Measurements from ENCODE around the gene BABAM2.

Gene BABAM2

GRCh38 chr2:28169492-28169891 lies 279.0 kb downstream of the BABAM2 start:
- DNase-seq: no peak

- no peak for DNase-seq
Observed at GRCh38 chr2:28172114-28172898, 281.8 kb downstream of the BABAM2 start.

GRCh38 chr2:28173377-28173776 lies 282.8 kb downstream of the BABAM2 start:
- DNase-seq: no peak

- no peak for DNase-seq
Observed at GRCh38 chr2:28174211-28174610, 283.7 kb downstream of the BABAM2 start.

GRCh38 chr2:28175028-28175427 lies 284.5 kb downstream of the BABAM2 start:
- no peak for DNase-seq

GRCh38 chr2:28178946-28179345 lies 288.4 kb downstream of the BABAM2 start:
- DNase-seq: no peak

GRCh38 chr2:28181801-28182200 lies 291.3 kb downstream of the BABAM2 start:
- no peak for DNase-seq

GRCh38 chr2:28182348-28182747 lies 291.8 kb downstream of the BABAM2 start:
- no peak for DNase-seq

- DNase-seq: no peak
Observed at GRCh38 chr2:28185153-28185552, 294.6 kb downstream of the BABAM2 start.

- DNase-seq: no peak
Observed at GRCh38 chr2:28185891-28186290, 295.4 kb downstream of the BABAM2 start.

GRCh38 chr2:28187186-28187585 lies 296.7 kb downstream of the BABAM2 start:
- no peak for DNase-seq

GRCh38 chr2:28188436-28188835 lies 297.9 kb downstream of the BABAM2 start:
- no peak for DNase-seq

GRCh38 chr2:28193630-28194403 lies 303.3 kb downstream of the BABAM2 start:
- DNase-seq: no peak

- no peak for DNase-seq
Observed at GRCh38 chr2:28199995-28200679, 309.6 kb downstream of the BABAM2 start.

- no peak for DNase-seq
Observed at GRCh38 chr2:28201671-28202180, 311.2 kb downstream of the BABAM2 start.

GRCh38 chr2:28202719-28203118 lies 312.2 kb downstream of the BABAM2 start:
- no peak for DNase-seq

GRCh38 chr2:28206762-28207161 lies 316.2 kb downstream of the BABAM2 start:
- DNase-seq: no peak

- DNase-seq: no peak
Observed at GRCh38 chr2:28209261-28209691, 318.7 kb downstream of the BABAM2 start.

GRCh38 chr2:28209864-28210263 lies 319.3 kb downstream of the BABAM2 start:
- DNase-seq: no peak

- DNase-seq: no peak
Observed at GRCh38 chr2:28210535-28210934, 320.0 kb downstream of the BABAM2 start.

GRCh38 chr2:28216331-28216730 lies 325.8 kb downstream of the BABAM2 start:
- no peak for DNase-seq

GRCh38 chr2:28217042-28217740 lies 326.7 kb downstream of the BABAM2 start:
- no peak for DNase-seq

- DNase-seq: no peak
Observed at GRCh38 chr2:28219138-28219537, 328.6 kb downstream of the BABAM2 start.

Measured in activated CD4-positive, alpha-beta T cell treated with anti-CD3 and anti-CD28 coated beads for 1 hour (primary cell).